ENCODE results near the gene RBBP4.

GRCh38 chr1:32651461-32652073 lies 559 bp downstream of the RBBP4 start:
- TF ChIP-seq CTCF (conservative IDR thresholded peaks at IDR 0.05; ENCODE audit: low read depth, low read length), result no peak
- no peak for TF ChIP-seq EZH2 (IDR thresholded peaks at IDR 0.05; ENCODE audit: borderline replicate concordance, low read depth, low read length, poor library complexity, severe bottlenecking)
